ENCODE data around the gene ATP13A3. TPM values are rescaled to one million over a fixed set of nuclear protein-coding genes. Genes with fewer than 3 reads are reported as not detected.

Gene ATP13A3
- total and polyA plus RNA-seq, 2 of the 4 experiments (the other 2 are of a cell fraction) = 48.1 to 154 TPM

GRCh38 chr3:194508491-194509453 is 22.0 kb upstream of the ATP13A3 start:
- Histone ChIP-seq H3K4me2 (ENCODE audit: low read depth, low read length) (no peak overlapping the region), H2AK9ac (replicated peaks; ENCODE audit: low read depth, low read length, poor library complexity) (no peak overlapping the region), H4K91ac (ENCODE audit: insufficient read depth, low read depth, low read length) (no peak overlapping the region), H2BK20ac (ENCODE audit: low read depth, low read length) (peak overlapping the region; percentile 44; the same call in 1 of the 2 replicates), H3K27me3 (ENCODE audit: control insufficient read depth, insufficient read depth, low read length) (no peaks in the 10 kb centered on the region), H3K18ac (ENCODE audit: low read depth, low read length) (no peak overlapping the region; the same call in 1 of the 2 replicates), H2AK5ac (ENCODE audit: low read depth, low read length) (peak overlapping the region; percentile 15; the same call in 1 of the 2 replicates), H4K8ac (ENCODE audit: low read depth in 2 of 2, low read length in 2 of 2) (peak overlapping the region in 1 of 2 experiments; percentile 6; a peak in 1 of 4 replicates), H3K23ac (ENCODE audit: low read depth, low read length) (no peak overlapping the region), H2AFZ (replicated peaks; ENCODE audit: low read length, poor library complexity) (no peak overlapping the region), H3K79me1 (ENCODE audit: low read depth in 1 of 2, low read length in 2 of 2) (peaks cover 0 to 5% of the 10 kb centered on the region in 2 experiments; a peak in 1 of 4 replicates), H3K27ac (ENCODE audit: insufficient read depth, low read length) (peak overlapping the region; percentile 40; the same call in 1 of the 2 replicates), H3K9me3 (ENCODE audit: control insufficient read depth, insufficient read depth, low read length) (no peaks in the 10 kb centered on the region), H4K5ac (ENCODE audit: low read depth, low read length) (no peak overlapping the region), H4K20me1 (ENCODE audit: insufficient read depth, low read length) (no peaks in the 10 kb centered on the region), H3K36me3 (ENCODE audit: control insufficient read depth, insufficient read depth, low read length) (no peaks in the 10 kb centered on the region), H2BK120ac (ENCODE audit: low read depth, low read length) (peak overlapping the region; percentile 56), H2BK15ac (ENCODE audit: low read depth, low read length) (peak overlapping the region; percentile 53; the same call in 1 of the 3 replicates), H3K4me1 (ENCODE audit: control insufficient read depth, insufficient read depth, low read length) (peaks cover 13% of the 10 kb centered on the region), H2BK5ac (ENCODE audit: low read depth, low read length, poor library complexity, severe bottlenecking) (no peak overlapping the region), H3K4me3 (ENCODE audit: insufficient read depth, low read depth, low read length) (no peak overlapping the region), H3K9me1 (ENCODE audit: insufficient read depth, low read length) (peaks cover 9% of the 10 kb centered on the region; the same call in 1 of the 2 replicates), H3K56ac (ENCODE audit: extremely low read depth, insufficient read depth, low read length) (no peak overlapping the region), H3K9ac (ENCODE audit: low read depth, low read length) (0 out of 2 replicates have a peak overlapping the region, but pooled peaks have one; percentile 4), H3K14ac (replicated peaks; ENCODE audit: low read depth, low read length) (no peak overlapping the region), H3K4ac (ENCODE audit: low read depth, low read length) (peak overlapping the region; percentile 56)
- DNase-seq (no peak), ATAC-seq (ENCODE audit: low read depth) (no peak)
- intact Hi-C loops (cut with micrococcal nuclease) (no loop called here), in situ Hi-C loops (cut with MboI; ENCODE audit: low sequenced_read_pairs) (no loop called here), dilution Hi-C loops (cut with HindIII; ENCODE audit: low sequenced_read_pairs, unreplicated experiment) (no loop called here)
- no TSS peak for BruUV-seq (replicated peaks)
- ChIA-PET POLR2A (ENCODE audit: unreplicated experiment) (no interaction called here), CTCF (interaction anchor here (0.6 kb wide), 1 partner anchor 30 kb away, joined by 3 read pairs; no protein-coding TSS in a partner anchor)
- WGBS, 2 experiments (ENCODE audit: extremely low coverage in 2 of 2, insufficient read length in 1 of 2) = no CpG with 5 or more reads among the region's 14 CpGs
- TF ChIP-seq MAFK (IDR thresholded peaks at IDR 0.05; ENCODE audit: low read depth, low read length) (no peak), RCOR1 (IDR thresholded peaks at IDR 0.05; ENCODE audit: insufficient replicate concordance, low read length) (no peak), RFX5 (IDR thresholded peaks at IDR 0.05; ENCODE audit: low read depth, low read length) (no peak), SMC3 (IDR thresholded peaks at IDR 0.05; ENCODE audit: low read depth, low read length) (no peak), CEBPB (IDR thresholded peaks at IDR 0.05; ENCODE audit: low read depth, low read length) (no peak), NFE2L2 (IDR thresholded peaks at IDR 0.05; ENCODE audit: low read depth, low read length) (no peak), USF2 (IDR thresholded peaks at IDR 0.05; ENCODE audit: low read depth, low read length) (no peak), FOS (IDR thresholded peaks at IDR 0.05; ENCODE audit: low read depth, low read length) (no peak), ELK1 (IDR thresholded peaks at IDR 0.05; ENCODE audit: borderline replicate concordance, low read depth, low read length) (no peak), MAZ (IDR thresholded peaks at IDR 0.05; ENCODE audit: borderline replicate concordance, low read depth, low read length) (no peak), CHD1 (IDR thresholded peaks at IDR 0.05; ENCODE audit: low read depth, low read length) (no peak), POLR2A (IDR thresholded peaks at IDR 0.05; ENCODE audit: low read depth, low read length) (no peak), RAD21 (IDR thresholded peaks at IDR 0.05; ENCODE audit: low read length) (no peak), BHLHE40 (IDR thresholded peaks at IDR 0.05; ENCODE audit: low read depth, low read length) (no peak), MXI1 (IDR thresholded peaks at IDR 0.05; ENCODE audit: borderline replicate concordance, low read depth, low read length) (no peak)

Measured in IMR-90 (cell line).